ENCODE data around the gene WRAP73. TPM values are rescaled to one million over a fixed set of nuclear protein-coding genes. Genes with fewer than 3 reads are reported as not detected.

Gene WRAP73
- total RNA-seq, 1 donor from 2014 or later, result 15.6 TPM

- no peak overlapping the region for H2AFZ ChIP-seq (ENCODE audit: low read depth, low read length)
- H3K79me2 ChIP-seq (ENCODE audit: insufficient read depth, low read length), result peaks cover 7% of the 10 kb centered on the region
- H3K4me2 ChIP-seq (ENCODE audit: low read length), result no peak overlapping the region
- DNase-seq (ENCODE audit: low read depth) (no peak), FAIRE-seq (no peak)
- H3K27ac ChIP-seq (ENCODE audit: low read depth, low read length), result no peak overlapping the region
- H3K9me3 ChIP-seq (ENCODE audit: insufficient read depth, low read depth, low read length), result no peaks in the 10 kb centered on the region
- TF ChIP-seq EZH2 (IDR thresholded peaks at IDR 0.05; ENCODE audit: insufficient read depth, low read length), result no peak
- no peak for TF ChIP-seq CTCF (IDR thresholded peaks at IDR 0.05; ENCODE audit: insufficient read depth, low read depth, low read length)
- Mint-ChIP-seq H3K27ac (ENCODE audit: unreplicated experiment) (no peak overlapping the region), H3K36me3 (ENCODE audit: low read depth, unreplicated experiment) (no peaks in the 10 kb centered on the region), H3K4me1 (ENCODE audit: low read depth, unreplicated experiment) (no peaks in the 10 kb centered on the region), H3K4me3 (ENCODE audit: unreplicated experiment) (no peak overlapping the region), H3K9me3 (ENCODE audit: unreplicated experiment) (no peaks in the 10 kb centered on the region), H3K27me3 (ENCODE audit: low read depth, unreplicated experiment) (peaks cover 56% of the 10 kb centered on the region)
- no peaks in the 10 kb centered on the region for H4K20me1 ChIP-seq (ENCODE audit: insufficient read depth, low read length)
- H3K4me3 ChIP-seq (ENCODE audit: insufficient read depth, low read depth, low read length), result no peak overlapping the region
- peaks cover 61% of the 10 kb centered on the region for H3K27me3 ChIP-seq (ENCODE audit: insufficient read depth, low read length)
- no peak overlapping the region for H3K9ac ChIP-seq (ENCODE audit: low read length)
- H3K36me3 ChIP-seq (ENCODE audit: insufficient read depth, low read length), result no peaks in the 10 kb centered on the region
- peaks cover 6% of the 10 kb centered on the region for H3K4me1 ChIP-seq (ENCODE audit: insufficient read depth, low read length)
These were observed 3.3 kb upstream of the WRAP73 start for GRCh38 chr1:3653286-3653618.

GRCh38 chr1:3652548-3653285 lies 2.8 kb upstream of the WRAP73 start:
- no peak overlapping the region for H3K4me3 ChIP-seq (ENCODE audit: insufficient read depth, low read depth, low read length)
- TF ChIP-seq EZH2 (IDR thresholded peaks at IDR 0.05; ENCODE audit: insufficient read depth, low read length) (peak; percentile 14), CTCF (IDR thresholded peaks at IDR 0.05; ENCODE audit: insufficient read depth, low read depth, low read length) (no peak)
- FAIRE-seq (no peak), DNase-seq (ENCODE audit: low read depth) (no peak)
- Mint-ChIP-seq H3K27me3 (ENCODE audit: low read depth, unreplicated experiment) (peaks cover 52% of the 10 kb centered on the region), H3K4me1 (ENCODE audit: low read depth, unreplicated experiment) (no peaks in the 10 kb centered on the region), H3K27ac (ENCODE audit: unreplicated experiment) (no peak overlapping the region), H3K9me3 (ENCODE audit: unreplicated experiment) (no peaks in the 10 kb centered on the region), H3K4me3 (ENCODE audit: unreplicated experiment) (no peak overlapping the region), H3K36me3 (ENCODE audit: low read depth, unreplicated experiment) (no peaks in the 10 kb centered on the region)
- H3K9me3 ChIP-seq (ENCODE audit: insufficient read depth, low read depth, low read length), result no peaks in the 10 kb centered on the region
- H3K4me2 ChIP-seq (ENCODE audit: low read length), result peak overlapping the region; percentile 15
- H3K4me1 ChIP-seq (ENCODE audit: insufficient read depth, low read length), result peaks cover 6% of the 10 kb centered on the region
- H3K27ac ChIP-seq (ENCODE audit: low read depth, low read length), result no peak overlapping the region
- peaks cover 7% of the 10 kb centered on the region for H3K79me2 ChIP-seq (ENCODE audit: insufficient read depth, low read length)
- H3K36me3 ChIP-seq (ENCODE audit: insufficient read depth, low read length), result no peaks in the 10 kb centered on the region
- no peaks in the 10 kb centered on the region for H4K20me1 ChIP-seq (ENCODE audit: insufficient read depth, low read length)
- peaks cover 56% of the 10 kb centered on the region for H3K27me3 ChIP-seq (ENCODE audit: insufficient read depth, low read length)
- no peak overlapping the region for H3K9ac ChIP-seq (ENCODE audit: low read length)
- no peak overlapping the region for H2AFZ ChIP-seq (ENCODE audit: low read depth, low read length)

- H3K9me3 ChIP-seq (ENCODE audit: insufficient read depth, low read depth, low read length), result no peaks in the 10 kb centered on the region
- DNase-seq (ENCODE audit: low read depth), result no peak
- peak within 1 kb of the TSS; percentile 30 for H3K4me2 ChIP-seq (ENCODE audit: low read length)
- Mint-ChIP-seq H3K27ac (ENCODE audit: unreplicated experiment) (no peak within 1 kb of the TSS), H3K27me3 (ENCODE audit: low read depth, unreplicated experiment) (peaks cover 48% of the 10 kb centered on the region), H3K4me3 (ENCODE audit: unreplicated experiment) (no peak within 1 kb of the TSS), H3K36me3 (ENCODE audit: low read depth, unreplicated experiment) (no peaks in the 10 kb centered on the region), H3K9me3 (ENCODE audit: unreplicated experiment) (no peaks in the 10 kb centered on the region), H3K4me1 (ENCODE audit: low read depth, unreplicated experiment) (no peaks in the 10 kb centered on the region)
- H4K20me1 ChIP-seq (ENCODE audit: insufficient read depth, low read length), result no peaks in the 10 kb centered on the region
- no peak for FAIRE-seq
- peaks cover 51% of the 10 kb centered on the region for H3K27me3 ChIP-seq (ENCODE audit: insufficient read depth, low read length)
- peaks cover 6% of the 10 kb centered on the region for H3K4me1 ChIP-seq (ENCODE audit: insufficient read depth, low read length)
- H2AFZ ChIP-seq (ENCODE audit: low read depth, low read length), result no peak within 1 kb of the TSS
- no peak within 1 kb of the TSS for H3K4me3 ChIP-seq (ENCODE audit: insufficient read depth, low read depth, low read length)
- TF ChIP-seq CTCF (IDR thresholded peaks at IDR 0.05; ENCODE audit: insufficient read depth, low read depth, low read length), result no peak
- TF ChIP-seq EZH2 (IDR thresholded peaks at IDR 0.05; ENCODE audit: insufficient read depth, low read length), result peak; percentile 30
- H3K9ac ChIP-seq (ENCODE audit: low read length), result no peak within 1 kb of the TSS
- no peak within 1 kb of the TSS for H3K27ac ChIP-seq (ENCODE audit: low read depth, low read length)
- H3K36me3 ChIP-seq (ENCODE audit: insufficient read depth, low read length), result no peaks in the 10 kb centered on the region
- H3K79me2 ChIP-seq (ENCODE audit: insufficient read depth, low read length), result peaks cover 7% of the 10 kb centered on the region
These were observed 2.1 kb upstream of the WRAP73 start, which contains the start of gene TP73 for GRCh38 chr1:3651930-3652547. TSS of gene TP73 (plus strand) at chr1:3652516. CDS start at chr1:3682366, 29,850 bp downstream.
